ENCODE results near the gene PHACTR1.

PHACTR1 gene

DNA sequence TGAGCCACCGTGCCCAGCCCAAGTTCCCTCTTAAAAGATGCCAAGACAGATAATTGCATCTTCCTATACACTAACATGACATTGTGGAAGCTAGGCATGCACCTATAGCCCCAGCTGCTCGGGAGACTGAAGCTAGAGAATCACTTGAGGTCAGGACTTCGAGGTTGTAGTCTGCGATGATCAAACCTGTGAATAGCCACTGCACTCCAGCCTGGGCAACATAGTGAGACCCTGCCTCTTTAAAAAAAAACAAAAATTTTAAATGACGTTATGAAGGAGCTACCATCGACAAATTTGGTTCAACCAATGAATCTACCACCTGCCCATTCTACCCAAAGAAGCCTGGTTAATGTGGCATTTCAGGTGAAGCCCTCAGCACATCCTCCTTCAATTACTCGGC lies 531.1 kb downstream of the PHACTR1 start:
- H3K27ac ChIP-seq (replicated peaks): no peak overlapping the region
- no peak overlapping the region for H3K4me3 ChIP-seq (replicated peaks; ENCODE audit: insufficient read depth, low read length)
- TF ChIP-seq SPI1 (IDR thresholded peaks at IDR 0.05; ENCODE audit: borderline replicate concordance, low read depth): no peak
- TF ChIP-seq POLR2AphosphoS5 (IDR thresholded peaks at IDR 0.05; ENCODE audit: low read depth): no peak
- TF ChIP-seq CTCF (IDR thresholded peaks at IDR 0.05; ENCODE audit: insufficient read depth, low read length): no peak
- no peak for TF ChIP-seq REST (IDR thresholded peaks at IDR 0.05; ENCODE audit: insufficient replicate concordance, low read depth)
- TF ChIP-seq GABPA (IDR thresholded peaks at IDR 0.05; ENCODE audit: low read depth): no peak
- H3K27me3 ChIP-seq (ENCODE audit: insufficient read depth, poor library complexity, severe bottlenecking): no peaks in the 10 kb centered on the region
- DNase-seq (ENCODE audit: low read depth in 1 of 2, low spot score in 1 of 2): no peak

DNA sequence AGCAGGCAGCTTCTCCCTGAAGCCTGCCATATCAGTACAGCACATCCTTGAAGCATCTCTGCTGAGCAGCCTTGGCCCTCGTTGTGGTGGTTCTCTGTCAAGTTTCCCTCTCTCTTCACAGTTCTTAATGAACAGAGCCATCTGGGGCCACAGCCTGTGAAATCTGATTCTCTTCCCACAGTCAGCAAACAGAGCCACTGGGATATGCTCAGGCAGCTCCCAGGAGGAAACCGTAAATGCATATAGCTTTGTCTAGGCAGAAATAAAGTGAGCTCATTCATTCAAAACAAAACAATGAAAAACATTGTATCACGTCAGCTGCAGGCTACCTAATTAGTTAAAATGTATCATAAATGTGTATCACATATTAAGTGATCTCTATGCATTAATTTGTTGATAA lies 531.5 kb downstream of the PHACTR1 start:
- DNase-seq (ENCODE audit: low read depth in 1 of 2, low spot score in 1 of 2): no peak
- Histone ChIP-seq H3K4me3 (replicated peaks; ENCODE audit: insufficient read depth, low read length) (no peak overlapping the region), H3K27me3 (ENCODE audit: insufficient read depth, poor library complexity, severe bottlenecking) (no peaks in the 10 kb centered on the region), H3K27ac (replicated peaks) (no peak overlapping the region)
- TF ChIP-seq SPI1 (IDR thresholded peaks at IDR 0.05; ENCODE audit: borderline replicate concordance, low read depth) (no peak), POLR2AphosphoS5 (IDR thresholded peaks at IDR 0.05; ENCODE audit: low read depth) (no peak), CTCF (IDR thresholded peaks at IDR 0.05; ENCODE audit: insufficient read depth, low read length) (no peak), REST (IDR thresholded peaks at IDR 0.05; ENCODE audit: insufficient replicate concordance, low read depth) (no peak), GABPA (IDR thresholded peaks at IDR 0.05; ENCODE audit: low read depth) (no peak)

DNA sequence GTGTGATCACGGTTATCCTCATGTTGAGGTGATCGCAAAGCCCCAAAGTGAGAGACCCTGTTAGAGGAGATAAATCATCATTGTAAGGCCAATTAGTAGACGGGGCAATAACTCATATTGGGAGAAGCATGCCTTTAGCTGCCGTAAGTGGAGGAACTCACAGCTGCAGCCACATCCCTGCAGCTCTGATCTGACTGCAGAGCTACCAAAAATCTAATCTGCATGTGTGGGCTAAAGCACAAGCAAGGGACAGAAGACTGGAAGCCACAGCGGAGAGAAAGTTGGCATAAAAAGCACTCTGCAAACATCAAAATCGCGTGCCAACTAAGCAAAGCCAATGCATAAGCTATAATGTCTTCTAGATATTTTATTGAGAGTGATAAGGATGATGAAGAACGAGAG lies 532.0 kb downstream of the PHACTR1 start:
- DNase-seq (ENCODE audit: low read depth in 1 of 2, low spot score in 1 of 2): no peak
- no peak overlapping the region for H3K4me3 ChIP-seq (replicated peaks; ENCODE audit: insufficient read depth, low read length)
- TF ChIP-seq REST (IDR thresholded peaks at IDR 0.05; ENCODE audit: insufficient replicate concordance, low read depth): no peak
- TF ChIP-seq SPI1 (IDR thresholded peaks at IDR 0.05; ENCODE audit: borderline replicate concordance, low read depth): no peak
- TF ChIP-seq CTCF (IDR thresholded peaks at IDR 0.05; ENCODE audit: insufficient read depth, low read length): no peak
- TF ChIP-seq GABPA (IDR thresholded peaks at IDR 0.05; ENCODE audit: low read depth): no peak
- no peak for TF ChIP-seq POLR2AphosphoS5 (IDR thresholded peaks at IDR 0.05; ENCODE audit: low read depth)
- H3K27ac ChIP-seq (replicated peaks): no peak overlapping the region
- no peaks in the 10 kb centered on the region for H3K27me3 ChIP-seq (ENCODE audit: insufficient read depth, poor library complexity, severe bottlenecking)
